Measurements from ENCODE around the gene C14orf132.

DNA sequence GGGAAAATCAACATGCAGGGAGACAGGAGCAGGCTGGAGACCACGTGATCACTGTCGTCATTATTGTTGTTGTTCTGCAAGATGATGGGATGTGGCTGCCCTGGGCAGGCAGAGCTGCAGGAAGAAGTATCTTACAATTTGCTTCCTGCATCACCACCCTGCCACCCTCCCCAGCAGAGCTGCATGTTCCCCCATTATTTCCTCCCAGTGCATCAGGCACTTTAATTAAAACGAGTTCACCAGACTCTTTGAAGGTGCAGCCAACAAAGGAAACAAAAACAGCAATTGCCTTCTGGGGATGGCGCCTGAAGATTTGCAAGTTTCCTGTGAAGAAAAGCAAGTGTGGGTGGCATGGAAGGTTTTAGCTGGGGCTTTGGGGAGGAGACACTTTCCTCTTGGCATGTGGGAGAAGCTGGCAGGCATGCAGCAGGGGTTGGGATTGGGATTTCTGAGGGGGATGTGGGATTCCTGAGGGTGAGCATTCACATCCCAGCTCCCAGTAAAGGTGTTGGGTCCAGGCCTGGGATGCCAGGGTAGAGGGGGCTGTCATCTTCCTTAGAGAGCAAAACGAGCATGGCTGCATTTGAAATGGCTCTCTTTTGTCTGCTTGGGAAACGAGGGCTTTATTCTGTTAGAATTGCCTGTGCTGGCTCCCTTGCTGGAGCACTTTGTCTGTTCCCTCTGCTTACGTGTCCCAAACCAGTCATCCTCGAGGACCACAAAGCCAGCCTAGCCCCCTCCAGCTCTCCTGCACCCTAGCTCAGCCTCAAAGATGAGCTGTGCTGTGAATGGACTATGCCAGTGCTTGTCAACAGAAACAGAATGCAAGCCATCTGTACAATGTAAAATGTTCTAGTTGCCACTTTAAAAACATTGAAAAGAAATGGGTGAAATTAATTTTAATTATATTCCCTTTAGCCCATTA is 11.5 kb upstream of the C14orf132 start:
- no peak for TF ChIP-seq POLR2AphosphoS5 (IDR thresholded peaks at IDR 0.05; ENCODE audit: low read depth, low read length)
- TF ChIP-seq TAF1 (IDR thresholded peaks at IDR 0.05; ENCODE audit: borderline replicate concordance, low read depth, low read length), result no peak

Data from GM12892 (cell line).